Dedifferentiated amniotic fluid mesenchymal stem cell (primary cell): Measurements from ENCODE around the gene TULP4.

Experiments
- DNase-seq: peaks from one replicate; pipeline ENCODE4 v3.0.0-alpha.2; 2016; ENCODE audit errors: extremely low spot score

Gene TULP4

GRCh38 chr6:158358450-158359077, 46.3 kb downstream of the TULP4 start:
- DNase-seq = no peak

GRCh38 chr6:158361068-158361467, 48.8 kb downstream of the TULP4 start:
- DNase-seq = no peak

GRCh38 chr6:158361961-158362669, 49.9 kb downstream of the TULP4 start:
- DNase-seq = no peak

GRCh38 chr6:158366363-158366762, 54.1 kb downstream of the TULP4 start:
- no peak for DNase-seq

- no peak for DNase-seq
Measured at GRCh38 chr6:158367816-158368215, 55.6 kb downstream of the TULP4 start.

GRCh38 chr6:158369241-158369640, 57.0 kb downstream of the TULP4 start:
- DNase-seq = no peak

GRCh38 chr6:158370805-158371204, 58.5 kb downstream of the TULP4 start:
- no peak for DNase-seq

- no peak for DNase-seq
Measured at GRCh38 chr6:158371261-158371660, 59.0 kb downstream of the TULP4 start.

- DNase-seq = no peak
Measured at GRCh38 chr6:158372574-158372973, 60.3 kb downstream of the TULP4 start.

GRCh38 chr6:158373214-158373613, 60.9 kb downstream of the TULP4 start:
- DNase-seq = no peak

- no peak for DNase-seq
Measured at GRCh38 chr6:158374020-158374419, 61.8 kb downstream of the TULP4 start.

- no peak for DNase-seq
Measured at GRCh38 chr6:158376631-158377081, 64.4 kb downstream of the TULP4 start.

GRCh38 chr6:158377860-158378259, 65.6 kb downstream of the TULP4 start:
- DNase-seq = peak; percentile 21

GRCh38 chr6:158379336-158379735, 67.1 kb downstream of the TULP4 start:
- DNase-seq = no peak

GRCh38 chr6:158381214-158381613, 68.9 kb downstream of the TULP4 start:
- no peak for DNase-seq

- DNase-seq = no peak
Measured at GRCh38 chr6:158382491-158382890, 70.2 kb downstream of the TULP4 start.

- no peak for DNase-seq
Measured at GRCh38 chr6:158383057-158383456, 70.8 kb downstream of the TULP4 start.

- no peak for DNase-seq
Measured at GRCh38 chr6:158383542-158383941, 71.3 kb downstream of the TULP4 start.

- DNase-seq = no peak
Measured at GRCh38 chr6:158384671-158385110, 72.4 kb downstream of the TULP4 start.

GRCh38 chr6:158387036-158387435, 74.8 kb downstream of the TULP4 start:
- no peak for DNase-seq

- no peak for DNase-seq
Measured at GRCh38 chr6:158387578-158387977, 75.3 kb downstream of the TULP4 start.

GRCh38 chr6:158388727-158389126, 76.5 kb downstream of the TULP4 start:
- DNase-seq = no peak

- no peak for DNase-seq
Measured at GRCh38 chr6:158389193-158389919, 77.1 kb downstream of the TULP4 start.
